OCI-LY3 (cell line): ENCODE results near the gene TLN1.

Source experiments
- CTCF ChIP-seq: fragments of 200-600, 300-600 bp; sonication (generic); IDR thresholded peaks from 2 replicates; pipeline ENCODE4 v1.5.1; 2014; ENCODE audit warnings: antibody characterized with exemption, low read length, low read depth
- EZH2phosphoT487 ChIP-seq: fragments of 200-600 bp; shearing (Covaris generic); IDR thresholded peaks from 2 replicates; pipeline ENCODE4 v1.6.1; 2018; ENCODE audit warnings: antibody characterized with exemption, mixed run types, low read depth

DNA sequence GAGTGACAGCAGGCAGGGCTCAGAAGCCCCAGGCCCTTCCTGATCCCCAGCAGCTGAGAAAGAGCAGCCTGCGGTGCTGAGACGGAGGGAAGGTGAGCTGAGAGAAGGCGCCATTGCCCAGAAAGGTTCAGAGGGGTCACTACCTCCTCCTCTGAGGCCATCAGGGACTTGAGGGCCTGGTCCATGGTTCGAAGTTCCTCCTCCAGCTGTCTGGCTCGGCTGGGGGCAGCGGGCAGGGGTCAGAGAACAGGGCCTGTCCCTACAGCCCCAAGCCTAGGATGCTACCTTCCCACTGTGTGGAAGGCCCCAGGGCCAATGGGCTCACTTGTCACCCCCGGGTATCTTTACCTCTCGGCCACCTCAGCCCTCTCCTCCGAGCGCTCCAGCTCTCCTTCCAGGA, 47.1 kb downstream of the TLN1 start:
- TF ChIP-seq CTCF (no peak), EZH2phosphoT487 (no peak)
